IMR-90 (cell line): Measurements from ENCODE around the gene ANHX. TPM values are rescaled to one million over a fixed set of nuclear protein-coding genes. Genes with fewer than 3 reads are reported as not detected.

Source experiments
- ATAC-seq: fragments of 200-7000 bp; cut with Tn5 transposase; 2 replicates; pipeline ENCODE4 v1.9.1; 2020; ENCODE audit warnings: low read depth, mild to moderate bottlenecking, moderate library complexity
- BruUV-seq: library from RNA; stranded (reverse); fragments of 400-500 nt; replicated peaks from 2 replicates; lab custom pipeline; 2021; lab: Mats Ljungman, UMichigan
- CTCF ChIA-PET: fragments of 300-600 bp; formaldehyde crosslinking; extraction: SDS; loops from one replicate; lab custom pipeline; 2021; ENCODE audit warnings: antibody characterized with exemption; lab: Yijun Ruan, JAX
- POLR2A ChIA-PET: fragments of 300-600 bp; sonication (Branson Sonifier 250); formaldehyde crosslinking; loops from one replicate; lab custom pipeline; 2022; ENCODE audit warnings: antibody characterized with exemption; ENCODE audit not compliant: unreplicated experiment; lab: Charles Lee
- DNase-seq: peaks from one replicate; pipeline ENCODE4 v3.0.0; 2013
- H2AFZ ChIP-seq: replicated peaks from 2 replicates; pipeline ENCODE3; 2013; ENCODE audit warnings: low read length, mild to moderate bottlenecking; ENCODE audit not compliant: poor library complexity
- H2AK5ac ChIP-seq: 2 replicates; pipeline ENCODE4 v1.6.1; 2013; ENCODE audit warnings: low read depth, low read length, inconsistent platforms
- H2AK9ac ChIP-seq: replicated peaks from 2 replicates; pipeline ENCODE3; 2013; ENCODE audit warnings: mild to moderate bottlenecking, low read depth, low read length, moderate library complexity; ENCODE audit not compliant: poor library complexity
- H2BK120ac ChIP-seq: 2 replicates; pipeline ENCODE4 v1.6.1; 2013; ENCODE audit warnings: low read depth, low read length, inconsistent platforms
- H2BK15ac ChIP-seq: 3 replicates; pipeline ENCODE4 v1.6.1; 2013; ENCODE audit warnings: low read depth, low read length, inconsistent platforms
- H2BK20ac ChIP-seq: 2 replicates; pipeline ENCODE4 v1.6.1; 2013; ENCODE audit warnings: low read depth, mild to moderate bottlenecking, inconsistent platforms, low read length, moderate library complexity
- H2BK5ac ChIP-seq: 2 replicates; pipeline ENCODE4 v1.6.1; 2013; ENCODE audit warnings: mild to moderate bottlenecking, low read depth, low read length, inconsistent platforms; ENCODE audit not compliant: poor library complexity, severe bottlenecking
- H3K14ac ChIP-seq: replicated peaks from 2 replicates; pipeline ENCODE4 v1.6.1; 2013; ENCODE audit warnings: low read depth, low read length, inconsistent platforms
- H3K18ac ChIP-seq: 2 replicates; pipeline ENCODE4 v1.6.1; 2013; ENCODE audit warnings: low read depth, low read length, control low read depth
- H3K23ac ChIP-seq: 2 replicates; pipeline ENCODE4 v1.6.1; 2013; ENCODE audit warnings: low read depth, low read length, inconsistent platforms
- H3K27ac ChIP-seq: 2 replicates; pipeline ENCODE4 v1.5.1; 2013; ENCODE audit warnings: mild to moderate bottlenecking, control low read depth, low read length; ENCODE audit not compliant: insufficient read depth
- H3K27me3 ChIP-seq: 2 replicates; pipeline ENCODE4 v1.6.1; 2013; ENCODE audit warnings: low read length; ENCODE audit not compliant: control insufficient read depth, insufficient read depth
- H3K36me3 ChIP-seq: 2 replicates; pipeline ENCODE4 v1.6.1; 2013; ENCODE audit warnings: low read length, mixed read lengths; ENCODE audit not compliant: control insufficient read depth, insufficient read depth
- H3K4ac ChIP-seq: 2 replicates; pipeline ENCODE4 v1.6.1; 2013; ENCODE audit warnings: low read depth, low read length, inconsistent platforms
- H3K4me1 ChIP-seq: 2 replicates; pipeline ENCODE4 v1.6.1; 2013; ENCODE audit warnings: low read length, mixed read lengths; ENCODE audit not compliant: control insufficient read depth, insufficient read depth
- H3K4me2 ChIP-seq: 2 replicates; pipeline ENCODE4 v1.6.1; 2013; ENCODE audit warnings: low read depth, mild to moderate bottlenecking, control low read depth, low read length, moderate library complexity
- H3K4me3 ChIP-seq: 2 replicates; pipeline ENCODE4 v1.5.1; 2013; ENCODE audit warnings: low read depth, mild to moderate bottlenecking, control low read depth, low read length, moderate library complexity; ENCODE audit not compliant: insufficient read depth
- H3K56ac ChIP-seq: 2 replicates; pipeline ENCODE4 v1.6.1; 2013; ENCODE audit warnings: low read length, inconsistent platforms; ENCODE audit not compliant: insufficient read depth; ENCODE audit errors: extremely low read depth
- H3K79me1 ChIP-seq, 2 experiments: 2 replicates each; pipeline ENCODE4 v1.6.1; 2013; ENCODE audit warnings: low read length in 2 of 2, inconsistent platforms in 1 of 2, low read depth in 1 of 2
- H3K9ac ChIP-seq: 2 replicates; pipeline ENCODE4 v1.6.1; 2013; ENCODE audit warnings: low read depth, low read length, control low read depth
- H3K9me1 ChIP-seq: 2 replicates; pipeline ENCODE4 v1.6.1; 2013; ENCODE audit warnings: low read length, inconsistent platforms; ENCODE audit not compliant: insufficient read depth
- H3K9me3 ChIP-seq: 2 replicates; pipeline ENCODE4 v1.6.1; 2013; ENCODE audit warnings: low read length; ENCODE audit not compliant: control insufficient read depth, insufficient read depth
- H4K20me1 ChIP-seq: 2 replicates; pipeline ENCODE4 v1.6.1; 2013; ENCODE audit warnings: low read length, inconsistent platforms; ENCODE audit not compliant: insufficient read depth
- H4K5ac ChIP-seq: 2 replicates; pipeline ENCODE4 v1.6.1; 2013; ENCODE audit warnings: mild to moderate bottlenecking, low read depth, low read length, control low read depth
- H4K8ac ChIP-seq, 2 experiments: 2 replicates each; pipeline ENCODE4 v1.6.1; 2013; ENCODE audit warnings: low read depth in 2 of 2, low read length in 2 of 2, control low read depth in 1 of 2, inconsistent platforms in 1 of 2
- H4K91ac ChIP-seq: 2 replicates; pipeline ENCODE4 v1.6.1; 2013; ENCODE audit warnings: low read depth, low read length, inconsistent platforms; ENCODE audit not compliant: insufficient read depth
- BHLHE40 ChIP-seq: fragments of 150-350 bp; IDR thresholded peaks from 2 replicates; pipeline ENCODE4 v1.6.1; 2016; ENCODE audit warnings: mild to moderate bottlenecking, low read depth, low read length
- CEBPB ChIP-seq: IDR thresholded peaks from 2 replicates; pipeline ENCODE4 v1.6.1; 2012; ENCODE audit warnings: low read depth, low read length, improper control_type of control experiment
- CHD1 ChIP-seq: IDR thresholded peaks from 2 replicates; pipeline ENCODE4 v1.6.1; 2012; ENCODE audit warnings: low read depth, low read length, improper control_type of control experiment
- CTCF ChIP-seq: conservative IDR thresholded peaks from 2 replicates; pipeline ENCODE4 v1.5.1; 2012; ENCODE audit warnings: mild to moderate bottlenecking, low read depth, low read length, improper control_type of control experiment
- ELK1 ChIP-seq: fragments of 150-350 bp; IDR thresholded peaks from 2 replicates; pipeline ENCODE4 v1.6.1; 2016; ENCODE audit warnings: low read depth, mild to moderate bottlenecking, low read length, moderate library complexity, borderline replicate concordance
- FOS ChIP-seq: fragments of 150-350 bp; IDR thresholded peaks from 2 replicates; pipeline ENCODE4 v1.6.1; 2016; ENCODE audit warnings: low read depth, low read length
- MAFK ChIP-seq: IDR thresholded peaks from 2 replicates; pipeline ENCODE4 v1.6.1; 2012; ENCODE audit warnings: low read depth, low read length, improper control_type of control experiment
- MAZ ChIP-seq: IDR thresholded peaks from 2 replicates; pipeline ENCODE4 v1.6.1; 2012; ENCODE audit warnings: low read depth, mild to moderate bottlenecking, low read length, improper control_type of control experiment, moderate library complexity, borderline replicate concordance
- MXI1 ChIP-seq: IDR thresholded peaks from 2 replicates; pipeline ENCODE4 v1.6.1; 2012; ENCODE audit warnings: low read depth, mild to moderate bottlenecking, low read length, moderate library complexity, borderline replicate concordance
- NFE2L2 ChIP-seq: fragments of 150-350 bp; IDR thresholded peaks from 2 replicates; pipeline ENCODE4 v1.6.1; 2016; ENCODE audit warnings: low read depth, mild to moderate bottlenecking, low read length
- POLR2A ChIP-seq: IDR thresholded peaks from 2 replicates; pipeline ENCODE4 v1.6.1; 2012; ENCODE audit warnings: mild to moderate bottlenecking, low read depth, low read length
- RAD21 ChIP-seq: IDR thresholded peaks from 2 replicates; pipeline ENCODE4 v1.6.1; 2012; ENCODE audit warnings: low read length, improper control_type of control experiment
- RCOR1 ChIP-seq: IDR thresholded peaks from 2 replicates; pipeline ENCODE4 v1.6.1; 2012; ENCODE audit warnings: mild to moderate bottlenecking, low read length, improper control_type of control experiment; ENCODE audit not compliant: insufficient replicate concordance
- RFX5 ChIP-seq: IDR thresholded peaks from 2 replicates; pipeline ENCODE4 v1.8.0; 2012; ENCODE audit warnings: low read depth, mild to moderate bottlenecking, low read length, moderate library complexity
- SMC3 ChIP-seq: fragments of 150-350 bp; IDR thresholded peaks from 2 replicates; pipeline ENCODE4 v1.6.1; 2016; ENCODE audit warnings: low read depth, mild to moderate bottlenecking, antibody characterized with exemption, low read length, moderate library complexity
- USF2 ChIP-seq: fragments of 150-350 bp; IDR thresholded peaks from 2 replicates; pipeline ENCODE4 v1.6.1; 2017; ENCODE audit warnings: mild to moderate bottlenecking, antibody characterized with exemption, low read length, low read depth
- WGBS, 2 experiments: methylation state at CpG; one replicate each; pipeline versions ENCODE4 v1.1.5 to v1.1.7; 2013; ENCODE audit warnings: missing lambda C conversion rate in 2 of 2; ENCODE audit not compliant: insufficient read length in 1 of 2; ENCODE audit errors: extremely low coverage in 2 of 2; 5-methylcytosine and 5-hydroxymethylcytosine counted together
- dilution Hi-C: fragments of 300-500 bp; cut with HindIII; formaldehyde crosslinking; loops from one replicate; pipeline ENCODE4 v1.14.3; 2018; ENCODE audit warnings: low sequenced_read_pairs; ENCODE audit not compliant: unreplicated experiment
- in situ Hi-C: fragments of 300-500 bp; cut with MboI; formaldehyde crosslinking; loops from 3 replicates; pipeline ENCODE4 v1.14.3; 2019; ENCODE audit warnings: low sequenced_read_pairs, inconsistent platforms, mixed read lengths
- intact Hi-C: fragments of 100-400 bp; cut with micrococcal nuclease; formaldehyde crosslinking; loops from 2 replicates; pipeline ENCODE4 v1.10.0; 2022
- polyA plus RNA-seq, 3 experiments: library from polyadenylated mRNA; depleted of rRNA; stranded (reverse); fragments of >200 nt; gene quantifications; 2 replicates each; pipeline ENCODE4 v1.2.3, GENCODE V29; 2012; ENCODE audit warnings: low replicate concordance in 1 of 3
- total RNA-seq: library from RNA; depleted of rRNA; stranded (reverse); fragments of >200 nt; gene quantifications from 2 replicates; pipeline ENCODE4 v1.2.3, GENCODE V29; 2012

Gene ANHX
- total and polyA plus RNA-seq, 2 of the 4 experiments (the other 2 are of a cell fraction) = not detected

GRCh38 chr12:133221241-133221640 is 14.4 kb downstream of the ANHX start:
- POLR2A ChIA-PET = no interaction called here
- H4K5ac ChIP-seq = no peak overlapping the region
- no TSS peak for BruUV-seq
- H3K79me1 ChIP-seq = no peaks in the 10 kb centered on the region
- dilution Hi-C loops = no loop called here
- ATAC-seq (no peak), DNase-seq (no peak)
- no peak overlapping the region for H4K91ac ChIP-seq
- H3K4me1 ChIP-seq = no peaks in the 10 kb centered on the region
- CTCF ChIA-PET = no interaction called here
- H3K27ac ChIP-seq = no peak overlapping the region
- H3K27me3 ChIP-seq = no peaks in the 10 kb centered on the region
- H2BK120ac ChIP-seq = no peak overlapping the region
- peaks cover 71% of the 10 kb centered on the region for H3K9me3 ChIP-seq
- H3K9me1 ChIP-seq = no peaks in the 10 kb centered on the region
- no peaks in the 10 kb centered on the region for H3K36me3 ChIP-seq
- H3K14ac ChIP-seq = no peak overlapping the region
- H2AK5ac ChIP-seq = no peak overlapping the region
- no peak overlapping the region for H3K4me2 ChIP-seq
- intact Hi-C loops = no loop called here
- H3K23ac ChIP-seq = no peak overlapping the region
- no peaks in the 10 kb centered on the region for H4K20me1 ChIP-seq
- in situ Hi-C loops = no loop called here
- no peak overlapping the region for H4K8ac ChIP-seq
- no peak overlapping the region for H3K4ac ChIP-seq
- 64% methylated on average over 4 of the region's 16 CpGs; no CpG with 5 or more reads in 1 of the 2 experiments for WGBS, 2 experiments
- H2BK5ac ChIP-seq = no peak overlapping the region
- no peak overlapping the region for H3K18ac ChIP-seq
- no peak overlapping the region for H2BK15ac ChIP-seq
- H3K4me3 ChIP-seq = no peak overlapping the region
- TF ChIP-seq POLR2A (no peak), USF2 (no peak), CHD1 (no peak), CEBPB (no peak), MAZ (no peak), MAFK (no peak), BHLHE40 (no peak), FOS (no peak), CTCF (no peak), RAD21 (no peak), NFE2L2 (no peak), ELK1 (no peak), MXI1 (no peak), SMC3 (no peak), RCOR1 (no peak), RFX5 (no peak)
- no peak overlapping the region for H2AFZ ChIP-seq
- H2BK20ac ChIP-seq = no peak overlapping the region
- H3K56ac ChIP-seq = no peak overlapping the region
- no peak overlapping the region for H2AK9ac ChIP-seq
- H3K9ac ChIP-seq = no peak overlapping the region
